HT-29 (cell line): ENCODE measurements around the gene TSPAN9. TPM values are rescaled to one million over a fixed set of nuclear protein-coding genes. Genes with fewer than 3 reads are reported as not detected.

Experiments
- DNase-seq: peaks from one replicate; pipeline ENCODE4 v3.0.0-alpha.2; 2015; ENCODE audit warnings: low spot score
- total RNA-seq: library from RNA; depleted of rRNA; stranded (reverse); fragments of >200 nt; shearing (Covaris generic); gene quantifications from 2 replicates; pipeline ENCODE4 v1.2.3, GENCODE V29; 2014

TSPAN9 gene
- total RNA-seq, 1 experiment from 2014 or later: 11.3 TPM

- DNase-seq: no peak
These were observed 170.5 kb downstream of the TSPAN9 start for GRCh38 chr12:3247629-3248161.

- DNase-seq: no peak
These were observed 172.1 kb downstream of the TSPAN9 start for GRCh38 chr12:3249081-3249800.

GRCh38 chr12:3250034-3250433, 172.9 kb downstream of the TSPAN9 start:
- no peak for DNase-seq

GRCh38 chr12:3250576-3250975, 173.4 kb downstream of the TSPAN9 start:
- DNase-seq: no peak

GRCh38 chr12:3251067-3251466, 173.9 kb downstream of the TSPAN9 start:
- DNase-seq: no peak

- DNase-seq: no peak
These were observed 174.5 kb downstream of the TSPAN9 start for GRCh38 chr12:3251691-3252090.

GRCh38 chr12:3252450-3252891, 175.3 kb downstream of the TSPAN9 start:
- DNase-seq: no peak

- DNase-seq: no peak
These were observed 176.6 kb downstream of the TSPAN9 start for GRCh38 chr12:3253682-3254275.

GRCh38 chr12:3255057-3255456, 177.9 kb downstream of the TSPAN9 start:
- DNase-seq: no peak

- DNase-seq: no peak
These were observed 179.0 kb downstream of the TSPAN9 start for GRCh38 chr12:3256103-3256631.

- DNase-seq: no peak
These were observed 180.2 kb downstream of the TSPAN9 start for GRCh38 chr12:3257411-3257810.

- DNase-seq: no peak
These were observed 182.8 kb downstream of the TSPAN9 start for GRCh38 chr12:3259973-3260372.

- DNase-seq: peak; percentile 13
These were observed 184.7 kb downstream of the TSPAN9 start for GRCh38 chr12:3261782-3262359.

- DNase-seq: no peak
These were observed 185.3 kb downstream of the TSPAN9 start for GRCh38 chr12:3262470-3262869.

- no peak for DNase-seq
These were observed 186.1 kb downstream of the TSPAN9 start for GRCh38 chr12:3263282-3263681.

- no peak for DNase-seq
These were observed 187.1 kb downstream of the TSPAN9 start for GRCh38 chr12:3263939-3264922.

GRCh38 chr12:3265406-3265805, 188.2 kb downstream of the TSPAN9 start:
- DNase-seq: no peak

- DNase-seq: no peak
These were observed 189.5 kb downstream of the TSPAN9 start for GRCh38 chr12:3266638-3267037.

GRCh38 chr12:3267690-3268089, 190.5 kb downstream of the TSPAN9 start:
- DNase-seq: no peak

GRCh38 chr12:3269594-3269993, 192.4 kb downstream of the TSPAN9 start:
- no peak for DNase-seq

GRCh38 chr12:3271146-3271545, 194.0 kb downstream of the TSPAN9 start:
- no peak for DNase-seq
